Urothelium cell line (cell line): ENCODE measurements around the gene SHMT2.

ENCODE experiments used
- DNase-seq: peaks from one replicate; pipeline ENCODE4 v3.0.0; 2011; ENCODE audit warnings: low spot score, mixed read lengths
- FAIRE-seq: peaks from 2 replicates; lab custom pipeline; 2011; peaks lifted over from hg19 to GRCh38; lab: Jason Lieb, UNC

SHMT2 gene

DNA sequence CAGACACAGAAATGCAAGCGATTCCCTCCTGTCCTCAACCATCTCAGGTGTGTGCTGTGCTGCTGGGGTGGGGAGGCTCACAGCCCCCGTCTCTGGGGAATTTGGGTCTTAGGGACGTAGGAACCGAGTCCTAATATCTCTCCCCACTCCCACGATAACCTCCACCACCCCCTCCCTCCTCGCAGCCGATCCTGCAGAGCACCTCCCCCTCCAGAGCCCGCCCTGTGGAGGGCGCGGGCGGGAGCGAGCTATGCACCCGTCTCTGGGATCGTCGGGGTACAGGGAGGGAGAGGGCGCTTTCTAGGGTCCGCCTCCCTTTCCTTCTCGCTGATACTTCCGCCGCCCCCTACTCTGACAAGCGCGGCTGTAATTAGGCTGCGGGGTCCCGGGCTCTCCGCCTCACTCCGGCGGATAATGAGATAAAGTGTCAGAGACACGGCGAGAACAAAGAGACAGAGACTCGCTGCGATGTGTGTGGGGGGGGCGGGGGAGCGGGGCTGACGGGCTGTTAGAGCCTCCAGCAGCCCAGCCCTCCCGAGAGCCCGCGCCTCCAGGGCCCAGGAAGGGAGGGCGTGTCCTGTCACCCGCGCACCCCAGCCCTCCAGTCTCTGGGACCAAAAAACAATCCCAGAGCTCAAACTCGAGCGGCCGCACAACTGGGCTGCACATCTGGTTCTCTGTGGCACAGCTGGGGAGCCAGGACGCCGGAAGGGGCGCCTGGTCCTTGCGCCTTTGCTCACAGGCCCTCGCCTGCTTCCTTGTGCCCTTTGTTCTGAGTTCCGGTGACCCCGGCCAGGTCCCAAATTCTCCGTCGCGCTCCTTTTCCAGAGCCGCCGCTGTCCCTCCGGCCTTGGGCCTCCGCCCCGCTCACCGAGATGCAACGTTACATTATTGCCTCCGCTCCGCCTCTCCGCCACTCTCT is 8.7 kb downstream of the SHMT2 start:
- FAIRE-seq (no peak), DNase-seq (no peak)

DNA sequence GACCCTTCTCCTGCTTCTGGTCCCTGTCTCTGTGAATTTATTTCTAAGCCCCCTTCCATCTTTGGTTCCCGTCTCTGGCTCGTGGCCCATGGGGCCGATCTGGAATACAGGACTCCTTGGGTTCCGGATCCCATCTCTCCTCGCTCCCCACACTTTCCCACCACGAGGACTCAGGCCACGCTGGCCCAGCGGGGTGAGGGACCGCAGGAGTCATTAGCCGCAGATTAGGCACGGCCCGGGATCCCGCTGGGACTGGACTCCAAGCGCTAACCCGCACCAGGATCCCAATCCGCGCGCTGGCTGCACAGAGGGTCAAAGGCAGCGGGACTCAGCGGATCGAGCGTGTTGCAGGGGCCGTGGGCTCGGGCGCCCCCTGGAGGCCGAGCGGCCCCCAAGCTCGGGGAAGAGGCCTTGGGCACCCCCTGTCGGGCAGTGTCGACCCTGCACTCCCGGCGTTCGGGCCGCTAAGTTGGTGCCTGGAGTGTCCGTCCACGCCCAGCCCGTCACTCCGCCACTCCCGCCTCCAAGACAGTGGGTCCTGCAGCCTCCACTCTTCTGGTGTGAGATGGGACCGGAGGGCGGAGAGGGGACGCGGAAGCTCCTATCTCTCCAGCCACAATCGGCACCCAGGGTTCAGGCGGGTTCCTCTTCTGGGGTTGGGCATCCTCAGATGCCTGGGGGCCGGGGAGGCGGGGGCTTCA is 9.5 kb downstream of the SHMT2 start:
- DNase-seq (peak; percentile 96), FAIRE-seq (no peak)

DNA sequence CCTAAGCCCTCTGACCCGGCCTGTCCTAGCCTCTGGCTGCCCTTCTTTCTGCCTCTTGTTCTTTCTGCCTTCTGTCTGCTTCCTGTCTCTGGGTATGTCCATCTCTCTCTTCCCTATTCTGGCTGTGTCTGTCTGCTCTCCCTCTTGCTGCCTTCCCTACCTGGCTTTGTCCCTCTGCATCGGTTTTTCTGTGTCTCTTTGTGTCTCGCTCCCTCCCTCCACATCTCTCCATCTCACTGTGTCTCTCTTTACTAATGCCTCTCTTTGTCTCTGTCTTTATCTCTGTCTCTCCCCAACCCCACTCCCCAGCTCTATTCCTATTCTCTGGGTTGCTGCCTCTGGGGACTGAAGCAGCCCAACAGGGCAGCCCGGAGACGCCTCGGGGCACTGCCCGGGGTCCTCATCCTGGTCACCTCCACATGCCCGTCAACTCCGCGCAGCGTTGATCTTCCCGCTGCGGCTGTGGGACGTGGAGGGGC is 10.1 kb downstream of the SHMT2 start:
- DNase-seq (no peak), FAIRE-seq (no peak)

- DNase-seq (no peak), FAIRE-seq (no peak)
Measured at GRCh38 chr12:57240066-57240921, 10.8 kb downstream of the SHMT2 start.

DNA sequence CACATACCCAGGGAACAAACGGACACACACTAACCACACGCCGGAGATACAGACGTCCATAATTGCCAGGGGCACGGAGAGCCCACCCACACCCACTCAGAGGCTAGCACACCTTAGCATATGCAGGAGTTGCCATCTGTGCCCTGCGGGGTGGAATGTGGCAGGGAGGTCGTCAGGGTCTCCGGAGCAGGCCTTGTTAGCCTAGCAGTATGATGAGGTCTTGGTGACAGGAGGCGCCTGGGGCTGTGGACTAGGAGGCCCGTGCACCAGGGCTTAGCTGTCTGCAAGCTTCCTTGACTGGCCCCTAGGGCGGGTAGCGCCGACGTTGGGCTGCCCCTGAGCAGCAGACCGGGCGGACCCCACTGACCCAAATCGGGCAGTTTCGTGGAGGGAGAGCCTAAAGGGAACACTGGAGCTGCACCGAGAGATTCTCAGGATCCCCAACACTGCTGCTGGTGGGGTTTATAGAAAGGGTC is 11.5 kb downstream of the SHMT2 start:
- FAIRE-seq (no peak), DNase-seq (no peak)

- no peak for FAIRE-seq
- no peak for DNase-seq
Measured at GRCh38 chr12:57241402-57242310, 12.1 kb downstream of the SHMT2 start.

DNA sequence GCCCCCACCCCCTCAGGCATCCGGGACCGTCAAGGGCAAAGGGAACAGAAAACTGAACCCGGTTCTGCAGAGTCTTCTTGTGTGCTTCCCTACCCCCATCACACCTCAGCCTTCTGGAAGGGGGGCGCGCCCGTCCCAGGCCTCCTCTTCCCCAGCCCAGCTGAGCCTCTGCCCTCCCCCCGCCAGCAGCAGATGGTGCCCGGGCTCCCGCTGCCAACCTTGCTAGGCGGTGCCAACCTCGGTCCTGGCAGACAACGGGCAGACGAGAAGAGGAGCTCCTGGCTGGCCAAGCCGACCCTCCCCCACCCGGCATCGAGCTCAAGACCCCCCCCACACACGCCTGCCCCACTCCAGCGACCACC is 12.8 kb downstream of the SHMT2 start:
- DNase-seq: no peak
- no peak for FAIRE-seq

DNA sequence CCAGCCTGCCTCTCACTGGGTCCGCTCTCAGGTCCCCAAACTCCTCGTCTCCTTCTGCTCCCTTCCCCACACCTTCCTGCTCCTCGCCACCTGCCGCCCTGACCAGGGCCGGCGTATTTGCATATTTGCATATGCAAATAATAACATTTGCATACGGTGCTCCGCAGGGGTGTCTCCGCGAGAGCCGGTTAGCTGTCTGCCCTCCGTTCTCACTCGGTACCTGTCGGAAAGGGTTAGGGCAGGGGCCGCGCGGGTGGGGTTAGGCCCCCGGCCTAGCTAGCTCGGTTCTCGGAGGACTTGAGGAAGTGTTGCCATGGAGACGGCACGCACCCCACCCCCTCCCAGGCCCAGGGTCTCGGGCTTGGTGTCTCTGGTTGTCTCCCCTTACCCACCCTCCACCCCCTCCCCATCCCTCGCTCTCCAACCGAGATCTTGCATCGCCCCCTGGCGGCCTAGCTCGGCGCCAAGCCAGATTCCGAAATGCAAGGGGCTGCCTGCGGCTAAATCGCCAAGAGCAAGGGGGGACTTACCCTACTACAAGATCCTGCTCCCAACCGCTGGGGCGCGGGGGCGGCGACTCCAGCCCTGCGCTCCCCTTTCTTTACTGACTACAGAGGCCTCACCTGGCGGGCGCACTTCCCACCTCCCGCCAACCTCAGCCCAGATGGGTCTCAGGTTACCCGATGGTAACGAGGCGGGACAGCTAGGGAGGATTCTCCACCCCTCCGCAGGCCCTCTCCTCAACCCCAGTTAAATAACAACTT is 13.4 kb downstream of the SHMT2 start:
- DNase-seq (no peak), FAIRE-seq (no peak)

- no peak for FAIRE-seq
- DNase-seq: no peak
Measured at GRCh38 chr12:57243521-57244311, 14.2 kb downstream of the SHMT2 start.

GRCh38 chr12:57244312-57244696 is 14.8 kb downstream of the SHMT2 start:
- no peak for FAIRE-seq
- no peak for DNase-seq

- DNase-seq (no peak), FAIRE-seq (no peak)
Measured at GRCh38 chr12:57247041-57247440, 17.5 kb downstream of the SHMT2 start.

- DNase-seq: no peak
- no peak for FAIRE-seq
Measured at GRCh38 chr12:57248934-57249742, 19.6 kb downstream of the SHMT2 start.

GRCh38 chr12:57250541-57250940 is 21.0 kb downstream of the SHMT2 start:
- DNase-seq (no peak), FAIRE-seq (no peak)

GRCh38 chr12:57250956-57251355 is 21.4 kb downstream of the SHMT2 start, which contains the start of gene STAC3:
Gene STAC3, minus strand, starts transcription at chr12:57251187. Its CDS starts 1,551 bp downstream, at chr12:57249636.
- FAIRE-seq (no peak), DNase-seq (no peak)

DNA sequence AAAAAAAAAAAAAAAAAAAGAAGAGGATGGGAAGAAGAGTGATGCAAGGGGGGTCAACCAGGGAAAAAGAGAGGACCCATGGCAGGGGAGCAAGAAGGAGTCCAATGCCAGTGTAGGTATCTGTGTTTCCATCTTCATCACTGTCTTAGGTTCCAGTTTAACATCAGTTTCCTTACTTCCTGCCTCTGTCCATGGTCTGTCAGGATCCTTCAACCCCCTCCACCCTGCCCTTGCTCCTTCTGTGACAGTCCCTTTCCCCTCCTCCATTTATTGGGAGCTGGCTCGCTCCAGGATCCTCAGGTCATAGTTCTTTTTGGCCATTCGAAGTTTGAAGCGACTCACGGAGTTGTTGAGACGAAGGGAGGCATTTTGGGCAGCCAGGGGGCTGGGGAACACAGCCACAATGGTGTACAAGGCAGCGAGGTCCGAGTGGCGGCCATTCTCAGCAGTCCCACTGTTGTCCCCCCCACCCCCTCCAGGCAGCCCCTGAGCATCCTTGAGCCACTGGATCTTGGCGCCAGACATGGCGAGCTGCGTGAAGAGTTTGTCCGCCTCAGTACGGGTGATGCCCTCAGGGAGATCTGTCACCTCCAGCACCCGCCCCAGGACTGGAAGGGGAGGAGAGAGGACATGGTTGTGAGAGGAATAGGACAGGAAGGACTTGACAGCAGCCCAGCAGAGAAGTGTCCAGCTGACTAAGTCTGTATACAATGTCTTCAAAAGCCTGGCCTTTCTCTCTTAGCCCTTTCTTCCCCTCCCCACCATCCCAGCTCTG is 25.2 kb downstream of the SHMT2 start:
- DNase-seq (no peak), FAIRE-seq (no peak)

GRCh38 chr12:57255916-57256315 is 26.4 kb downstream of the SHMT2 start:
- no peak for DNase-seq
- no peak for FAIRE-seq
